Parathyroid adenoma (tissue), 2 donors: ENCODE data around the gene COTL1.

ENCODE experiments used
- H2AFZ ChIP-seq: fragments of 300-600 bp; sonication (generic); one replicate; pipeline ENCODE4 v1.7.0; 2017; ENCODE audit warnings: antibody characterized with exemption, mild to moderate bottlenecking
- H3K27ac ChIP-seq: fragments of 300-600 bp; sonication (generic); one replicate; pipeline ENCODE4 v1.7.0; 2017
- H3K27me3 ChIP-seq: fragments of 300-600 bp; sonication (generic); one replicate; pipeline ENCODE4 v1.7.0; 2017; ENCODE audit warnings: low read length; ENCODE audit not compliant: control insufficient read depth, insufficient read depth
- H3K36me3 ChIP-seq: fragments of 300-600 bp; sonication (generic); one replicate; pipeline ENCODE4 v1.7.0; 2017; ENCODE audit warnings: low read length; ENCODE audit not compliant: control insufficient read depth, insufficient read depth
- H3K4me1 ChIP-seq: fragments of 300-600 bp; sonication (generic); one replicate; pipeline ENCODE4 v1.7.0; 2017; ENCODE audit warnings: control low read depth
- H3K4me2 ChIP-seq: fragments of 300-600 bp; sonication (generic); one replicate; pipeline ENCODE4 v1.7.0; 2017; ENCODE audit warnings: low read length
- H3K4me3 ChIP-seq: fragments of 300-600 bp; sonication (generic); one replicate; pipeline ENCODE4 v1.7.0; 2017; ENCODE audit warnings: low read depth, low read length
- H3K79me2 ChIP-seq: fragments of 300-600 bp; sonication (generic); one replicate; pipeline ENCODE4 v1.7.0; 2017; ENCODE audit warnings: control low read depth
- H3K9ac ChIP-seq: fragments of 300-600 bp; sonication (generic); one replicate; pipeline ENCODE4 v1.7.0; 2017; ENCODE audit warnings: mild to moderate bottlenecking
- H3K9me3 ChIP-seq: fragments of 300-600 bp; sonication (generic); one replicate; pipeline ENCODE4 v1.7.0; 2017; ENCODE audit warnings: low read length; ENCODE audit not compliant: control insufficient read depth
- CTCF ChIP-seq: fragments of 300-600 bp; sonication (generic); IDR thresholded peaks from one replicate; pipeline ENCODE4 v1.7.0; 2017; ENCODE audit warnings: antibody characterized with exemption, mild to moderate bottlenecking
- donor health status: primary hyperparathyroidism.

Gene COTL1

DNA sequence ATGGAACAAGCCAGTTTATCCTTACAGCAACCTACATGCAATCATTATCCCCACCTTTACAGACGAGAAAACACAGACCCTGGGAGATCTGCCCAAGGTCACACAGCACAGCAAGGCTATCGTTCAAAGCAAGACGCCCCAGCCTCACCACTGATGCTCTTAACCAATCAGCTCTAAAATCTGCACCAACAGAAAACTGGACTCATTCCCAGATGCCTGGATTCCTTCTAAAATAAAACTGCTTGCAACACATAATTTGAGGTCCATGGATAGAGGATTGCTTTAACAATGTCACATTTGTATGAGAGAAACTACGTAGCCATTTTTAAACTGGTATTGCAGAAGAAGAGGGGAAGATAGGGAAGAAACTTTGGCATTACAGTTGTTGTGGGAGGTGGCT lies 6.8 kb downstream of the COTL1 start:
- Histone ChIP-seq H3K9me3 (no peaks in the 10 kb centered on the region), H2AFZ (peak overlapping the region; percentile 40), H3K4me1 (peaks cover 8% of the 10 kb centered on the region), H3K27me3 (no peaks in the 10 kb centered on the region), H3K36me3 (no peaks in the 10 kb centered on the region), H3K4me3 (no peak overlapping the region), H3K79me2 (no peaks in the 10 kb centered on the region), H3K27ac (no peak overlapping the region), H3K9ac (no peak overlapping the region), H3K4me2 (peak overlapping the region; percentile 48)
- no peak for TF ChIP-seq CTCF

GRCh38 chr16:84610376-84610775 lies 7.5 kb downstream of the COTL1 start:
- Histone ChIP-seq H3K4me1 (peaks cover 8% of the 10 kb centered on the region), H2AFZ (no peak overlapping the region), H3K4me2 (peak overlapping the region; percentile 48), H3K9me3 (no peaks in the 10 kb centered on the region), H3K4me3 (no peak overlapping the region), H3K27me3 (no peaks in the 10 kb centered on the region), H3K79me2 (no peaks in the 10 kb centered on the region), H3K27ac (no peak overlapping the region), H3K9ac (no peak overlapping the region), H3K36me3 (no peaks in the 10 kb centered on the region)
- TF ChIP-seq CTCF: no peak

- Histone ChIP-seq H3K27ac (no peak overlapping the region), H3K9me3 (no peaks in the 10 kb centered on the region), H3K9ac (no peak overlapping the region), H3K4me2 (no peak overlapping the region), H3K36me3 (no peaks in the 10 kb centered on the region), H3K27me3 (no peaks in the 10 kb centered on the region), H2AFZ (no peak overlapping the region), H3K4me3 (no peak overlapping the region), H3K79me2 (no peaks in the 10 kb centered on the region), H3K4me1 (peaks cover 8% of the 10 kb centered on the region)
- TF ChIP-seq CTCF: no peak
Measured at GRCh38 chr16:84609563-84610177, 8.2 kb downstream of the COTL1 start.

DNA sequence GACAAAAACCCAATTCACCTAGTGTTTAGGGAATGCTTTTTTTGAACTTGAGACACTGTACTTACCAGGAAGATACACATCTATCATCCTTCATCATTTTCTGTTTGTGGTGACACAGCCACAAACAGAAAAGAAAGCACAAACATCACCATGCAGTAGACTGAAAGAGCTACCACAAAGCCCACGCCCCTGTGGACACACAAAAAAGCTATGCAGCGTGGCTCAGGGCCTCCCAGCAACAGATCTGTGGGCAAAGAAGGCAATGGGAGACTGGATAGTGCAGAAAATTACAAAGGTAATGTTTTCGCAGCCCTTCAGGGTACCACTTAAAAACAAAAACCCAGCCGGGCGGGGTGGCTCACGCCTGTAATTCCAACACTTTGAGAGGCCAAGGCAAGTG lies 9.6 kb downstream of the COTL1 start:
- no peak overlapping the region for H3K4me3 ChIP-seq
- no peak overlapping the region for H2AFZ ChIP-seq
- H3K9me3 ChIP-seq: no peaks in the 10 kb centered on the region
- no peak overlapping the region for H3K4me2 ChIP-seq
- no peaks in the 10 kb centered on the region for H3K36me3 ChIP-seq
- H3K79me2 ChIP-seq: no peaks in the 10 kb centered on the region
- peaks cover 8% of the 10 kb centered on the region for H3K4me1 ChIP-seq
- H3K27me3 ChIP-seq: no peaks in the 10 kb centered on the region
- H3K9ac ChIP-seq: no peak overlapping the region
- H3K27ac ChIP-seq: no peak overlapping the region
- no peak for TF ChIP-seq CTCF

DNA sequence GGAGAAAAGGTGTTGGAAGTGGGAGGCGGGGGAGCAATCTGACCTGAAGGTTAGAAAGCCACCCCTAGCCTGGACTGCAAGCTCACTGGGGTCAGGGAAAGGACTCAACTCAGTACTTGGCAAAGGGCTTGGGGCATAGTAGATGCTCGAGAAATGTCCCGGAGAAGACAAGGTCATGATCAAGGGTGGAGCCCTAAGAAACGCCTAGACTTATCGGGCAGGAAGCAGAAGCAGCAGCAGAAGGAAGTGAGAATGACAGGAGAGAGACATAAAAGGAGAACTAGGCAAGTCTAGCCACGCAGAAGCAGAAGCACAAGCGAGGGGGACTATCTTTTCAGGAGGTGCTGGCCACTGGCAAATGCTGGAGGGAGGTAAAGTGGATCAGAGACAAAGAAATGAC lies 10.2 kb downstream of the COTL1 start:
- no peak for TF ChIP-seq CTCF
- Histone ChIP-seq H3K4me1 (peaks cover 8% of the 10 kb centered on the region), H2AFZ (no peak overlapping the region)

More for the DNA sequence above, 10.2 kb downstream of the COTL1 start:
- Histone ChIP-seq H3K27ac (no peak overlapping the region), H3K27me3 (no peaks in the 10 kb centered on the region), H3K36me3 (no peaks in the 10 kb centered on the region), H3K4me3 (no peak overlapping the region), H3K4me2 (no peak overlapping the region), H3K9ac (no peak overlapping the region), H3K79me2 (no peaks in the 10 kb centered on the region), H3K9me3 (no peaks in the 10 kb centered on the region)
